ENCODE measurements around the gene KIAA0232.
"Not testable (repeated sequence)": the region's sequence is repeated elsewhere in the genome, so short reads cannot be mapped to it uniquely, and the experiment has no call there.

KIAA0232 gene

GRCh38 chr4:6887591-6888371 lies 105.3 kb downstream of the KIAA0232 start:
- DNase-seq (ENCODE audit: low spot score) = no peak

- no peak for DNase-seq (ENCODE audit: low spot score)
Measured at GRCh38 chr4:6888506-6889071, 106.1 kb downstream of the KIAA0232 start.

DNA sequence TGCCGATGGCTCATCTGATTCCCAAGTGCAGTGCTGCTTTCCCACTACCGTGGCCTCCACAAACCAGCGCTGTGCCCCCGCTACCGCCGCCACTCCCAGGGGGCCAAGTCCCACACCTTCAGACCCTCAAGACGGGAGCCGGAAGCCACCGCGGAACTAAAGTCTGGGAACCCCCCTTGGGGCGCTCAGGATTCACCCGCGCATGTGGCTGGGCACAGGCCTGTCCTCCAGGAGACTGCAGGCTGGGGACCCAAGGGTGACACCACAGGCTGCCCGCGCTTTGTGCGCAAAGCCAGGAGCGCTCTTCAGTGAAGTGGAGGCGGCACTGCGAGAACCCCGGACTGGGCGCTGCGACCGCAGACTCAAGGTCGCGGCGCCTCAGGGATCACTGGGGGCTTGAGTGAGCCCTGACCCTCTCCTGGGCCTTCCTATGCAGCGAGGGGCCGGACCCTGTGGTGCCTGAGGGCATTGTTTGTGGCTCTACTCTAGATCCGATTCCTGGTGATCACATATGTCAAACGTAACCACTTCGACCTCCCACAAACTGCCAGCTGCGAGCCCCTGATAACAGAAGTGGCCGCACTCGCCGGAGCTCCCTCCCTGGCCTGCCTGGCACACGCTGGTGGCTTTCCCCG lies 106.7 kb downstream of the KIAA0232 start:
- no peak for DNase-seq (ENCODE audit: low spot score)

DNA sequence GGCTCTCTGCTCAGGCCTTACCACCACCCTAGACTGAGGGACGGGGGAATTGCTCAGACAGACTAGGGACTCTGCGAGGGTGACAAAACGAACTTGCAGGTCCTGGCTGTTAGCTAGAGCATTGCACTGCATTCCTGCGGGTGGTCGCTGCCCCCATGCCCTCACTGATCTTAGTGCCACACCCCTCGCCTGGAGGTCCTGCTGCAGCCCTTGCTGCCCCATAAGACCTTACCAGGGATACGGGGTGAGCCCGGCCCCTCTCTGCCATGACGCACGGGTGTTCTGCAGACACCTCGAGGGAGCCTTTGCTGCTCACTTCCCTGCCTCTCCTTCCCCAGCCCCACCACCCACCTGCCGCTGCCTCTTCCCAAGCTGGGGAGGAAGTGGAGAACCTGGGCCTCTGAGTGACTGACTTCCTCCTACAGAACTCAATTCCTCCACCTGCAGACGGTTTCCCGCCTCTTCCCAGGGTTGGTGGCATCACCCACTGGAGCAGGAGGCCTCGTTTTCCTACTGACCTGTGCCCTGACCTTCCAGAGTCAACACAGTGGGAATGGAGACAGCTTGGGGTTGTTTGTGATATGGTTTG lies 107.3 kb downstream of the KIAA0232 start:
- no peak for DNase-seq (ENCODE audit: low spot score)

GRCh38 chr4:6890358-6890757 lies 107.8 kb downstream of the KIAA0232 start:
- DNase-seq (ENCODE audit: low spot score) = no peak

GRCh38 chr4:6890971-6891370 lies 108.4 kb downstream of the KIAA0232 start:
- not testable (repeated sequence) for DNase-seq (ENCODE audit: low spot score)

GRCh38 chr4:6891436-6892170 lies 109.1 kb downstream of the KIAA0232 start:
- no peak for DNase-seq (ENCODE audit: low spot score)

DNA sequence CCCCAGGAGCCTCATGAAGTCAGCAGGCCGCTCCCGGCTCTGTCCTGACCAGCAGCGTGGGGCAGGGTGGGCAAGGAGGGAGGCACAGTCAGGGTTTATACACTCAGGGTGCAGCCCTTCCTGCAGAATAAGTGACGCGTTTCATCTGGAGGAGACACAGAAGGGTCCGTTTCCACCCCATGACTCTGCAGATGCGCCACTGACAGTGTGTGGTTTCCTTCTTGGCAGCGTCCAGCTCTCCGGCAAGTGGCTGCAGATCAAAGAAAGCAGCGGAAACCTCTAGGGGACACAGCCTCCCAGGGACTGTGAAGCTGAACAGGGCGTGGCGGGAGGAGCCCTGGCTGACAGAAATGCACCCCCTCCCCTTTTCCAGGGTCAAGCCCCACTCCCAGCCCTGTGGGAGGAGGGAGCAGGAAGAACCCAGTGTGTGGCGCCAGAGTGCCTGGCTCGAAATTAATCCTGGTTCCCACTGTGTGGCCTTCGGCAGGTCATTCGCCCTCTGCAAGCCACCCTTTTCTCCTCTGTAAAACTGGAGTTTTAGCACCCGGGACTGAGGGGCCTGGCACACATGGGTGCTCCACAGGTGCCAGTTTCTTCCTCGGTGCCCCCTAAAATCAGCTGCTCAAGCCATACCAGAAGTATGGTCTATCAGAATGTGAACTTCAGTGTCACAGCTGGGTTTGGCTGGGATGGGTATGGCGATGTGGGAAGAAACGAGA lies 109.8 kb downstream of the KIAA0232 start:
- peak; percentile 38 for DNase-seq (ENCODE audit: low spot score)

GRCh38 chr4:6892909-6893202 lies 110.3 kb downstream of the KIAA0232 start:
- DNase-seq (ENCODE audit: low spot score) = no peak

- DNase-seq (ENCODE audit: low spot score) = no peak
Measured at GRCh38 chr4:6893449-6894085, 111.0 kb downstream of the KIAA0232 start.

DNA sequence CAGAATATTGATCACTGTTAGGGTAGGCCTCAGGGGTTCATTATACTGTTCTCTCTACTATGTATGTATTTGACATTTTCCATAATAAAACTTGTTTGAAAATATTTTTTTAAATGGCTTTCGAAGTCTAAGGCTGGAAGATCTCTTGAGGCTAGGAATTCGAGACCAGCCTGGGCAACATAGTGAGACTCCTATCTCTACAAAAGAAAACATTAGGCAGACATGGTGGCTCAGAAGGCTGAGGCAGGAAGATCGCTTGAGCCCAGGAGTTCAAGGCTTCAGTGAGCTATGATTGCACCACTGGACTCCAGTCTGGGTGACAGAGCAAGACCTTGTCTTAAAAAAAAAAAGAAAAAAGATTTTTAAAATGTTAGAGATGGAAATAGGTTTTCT lies 111.6 kb downstream of the KIAA0232 start:
- DNase-seq (ENCODE audit: low spot score) = no peak

DNA sequence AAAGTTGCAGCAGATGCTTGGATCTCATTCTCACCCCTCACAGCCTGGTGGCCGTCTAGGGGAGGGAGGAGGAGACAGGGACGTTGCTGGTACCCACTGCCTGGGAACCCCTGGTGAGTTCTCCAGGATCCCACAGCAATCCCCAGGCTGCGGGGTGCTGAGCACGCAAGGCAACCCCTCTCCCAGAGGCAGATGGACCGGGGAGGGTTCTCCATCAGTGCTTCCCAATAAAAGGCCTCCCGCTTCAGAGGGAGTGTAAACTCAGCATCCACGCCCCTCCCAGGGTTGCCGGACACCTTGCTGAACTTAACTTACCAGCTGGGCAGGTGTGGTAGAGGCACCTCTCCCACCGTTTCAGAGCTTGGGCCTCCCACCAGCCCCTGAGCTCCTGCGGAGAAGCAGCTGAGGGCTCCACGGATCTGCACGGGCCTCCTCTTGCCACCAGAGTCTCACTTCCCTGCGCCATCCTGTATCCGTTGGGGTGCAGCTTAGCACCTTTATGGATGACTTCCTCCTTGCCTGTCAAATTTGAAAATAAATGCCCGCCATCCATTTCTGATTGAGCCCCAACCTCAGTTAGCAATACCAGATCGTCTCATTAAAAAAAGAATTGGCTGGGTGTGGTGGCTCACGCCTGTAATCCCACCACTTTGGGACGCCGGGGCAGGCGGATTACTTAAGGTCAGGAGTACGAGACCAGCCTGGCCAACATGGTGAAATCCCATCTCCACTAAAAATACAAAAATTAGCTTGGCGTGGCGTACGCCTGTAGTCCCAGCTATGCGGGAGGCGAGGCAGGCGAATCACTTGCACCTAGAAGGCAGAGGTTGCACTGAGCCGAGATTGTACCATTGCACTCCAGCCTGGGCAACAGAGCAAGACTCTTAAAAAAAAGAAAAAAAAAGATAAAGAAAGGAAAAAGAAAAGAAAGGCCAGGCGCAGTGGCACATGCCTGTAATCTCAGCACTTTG lies 112.3 kb downstream of the KIAA0232 start:
- DNase-seq (ENCODE audit: low spot score) = no peak

GRCh38 chr4:6896035-6896434 lies 113.5 kb downstream of the KIAA0232 start:
- no peak for DNase-seq (ENCODE audit: low spot score)

GRCh38 chr4:6898763-6899162 lies 116.2 kb downstream of the KIAA0232 start:
- DNase-seq (ENCODE audit: low spot score) = no peak

DNA sequence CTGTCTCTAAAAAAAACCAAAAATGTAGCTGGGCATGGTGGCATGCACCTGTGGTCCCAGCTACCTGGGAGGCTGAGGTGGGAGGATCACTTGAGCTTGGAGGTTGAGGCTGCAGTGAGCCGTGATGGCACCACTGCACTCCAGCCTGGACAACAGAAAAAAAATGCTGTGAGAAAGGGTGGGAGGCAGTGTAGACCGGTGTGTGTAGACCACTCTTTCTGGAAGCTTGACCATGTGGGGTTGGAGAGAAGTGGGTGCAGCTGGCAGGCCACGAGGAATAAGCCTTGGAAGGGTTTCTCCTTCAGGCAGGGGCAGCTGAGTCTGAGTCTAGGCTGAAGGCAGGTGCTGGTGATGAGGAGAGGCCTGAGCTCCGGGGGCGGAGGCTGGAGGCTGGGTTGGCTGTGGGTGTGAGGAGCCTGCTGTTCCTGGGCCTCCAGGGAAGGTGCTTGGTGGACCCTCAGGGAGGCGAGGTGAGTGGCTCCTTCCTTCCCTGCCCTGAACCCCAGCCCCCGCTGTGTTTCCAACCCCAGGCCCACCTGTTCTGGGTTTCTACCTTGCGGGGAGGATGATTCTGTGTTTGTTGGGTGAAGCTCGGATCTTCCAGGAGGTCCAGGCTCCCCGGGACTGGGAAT lies 117.8 kb downstream of the KIAA0232 start:
- DNase-seq (ENCODE audit: low spot score) = no peak

DNA sequence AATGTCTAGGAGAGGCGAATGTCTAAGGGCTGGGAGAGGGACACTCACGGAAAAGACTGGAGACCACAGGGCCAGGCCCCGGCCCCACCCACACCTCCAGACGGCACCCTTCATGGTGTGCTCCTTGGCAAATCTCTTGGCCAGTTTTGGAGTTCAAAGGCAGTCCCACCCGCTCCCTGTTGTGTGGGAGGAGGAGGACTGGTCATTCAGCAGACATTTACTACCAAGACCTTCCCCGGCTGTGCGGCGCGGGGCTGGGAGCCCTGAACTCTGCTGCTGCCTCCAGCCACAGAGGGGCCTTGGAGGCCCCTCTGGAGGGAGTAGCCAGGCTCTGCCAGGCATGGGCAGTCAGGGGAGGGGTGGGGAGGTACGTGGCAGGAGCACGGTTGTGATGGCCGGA lies 118.4 kb downstream of the KIAA0232 start:
- DNase-seq (ENCODE audit: low spot score) = no peak

GRCh38 chr4:6901669-6902317 lies 119.3 kb downstream of the KIAA0232 start:
- no peak for DNase-seq (ENCODE audit: low spot score)

GRCh38 chr4:6902318-6903042 lies 120.0 kb downstream of the KIAA0232 start:
- no peak for DNase-seq (ENCODE audit: low spot score)

All from CD4-positive, alpha-beta T cell treated with Interleukin-2 at 100 ng/mL for 4 hours (primary cell).